ENCODE measurements around the gene PRPF6. TPM values are rescaled to one million over a fixed set of nuclear protein-coding genes. Genes with fewer than 3 reads are reported as not detected.

The PRPF6 gene
- total and polyA plus RNA-seq, 2 of the 13 experiments (the other 11 are each of a cell fraction or from before 2014, with no cell fraction given), result 63.7 to 101 TPM

DNA sequence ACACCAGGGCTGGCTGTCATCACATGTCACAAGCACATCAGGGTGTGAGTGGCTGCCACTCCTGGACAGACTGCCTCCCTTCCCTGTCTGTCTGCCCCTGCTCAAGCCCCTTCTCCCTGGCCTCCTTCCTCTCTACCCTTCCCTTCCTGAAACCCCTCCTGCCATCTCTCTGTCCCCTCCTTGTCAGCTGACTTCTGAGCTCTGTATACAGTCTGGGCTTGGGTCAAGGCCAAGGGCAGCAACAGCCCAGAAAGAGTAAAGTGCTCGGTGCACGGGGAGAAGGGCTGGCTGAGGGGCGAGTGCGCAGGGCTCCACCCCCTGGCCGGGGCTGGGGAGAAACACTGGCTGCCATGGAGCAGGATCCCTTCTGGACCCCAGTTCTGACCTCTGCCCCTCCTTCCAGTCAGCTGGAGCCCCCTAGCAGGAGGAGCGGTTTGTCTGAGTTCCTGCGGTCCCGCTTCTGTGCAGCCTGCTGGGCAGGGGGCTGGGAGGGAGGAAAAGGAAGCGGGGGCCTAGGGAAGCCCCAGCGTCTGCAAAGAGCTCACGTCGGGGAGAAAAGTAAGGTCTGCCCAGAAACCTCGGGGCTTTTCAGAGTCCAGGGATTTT lies 101.3 kb downstream of the PRPF6 start (continued):
- TF ChIP-seq, protein P1, sequence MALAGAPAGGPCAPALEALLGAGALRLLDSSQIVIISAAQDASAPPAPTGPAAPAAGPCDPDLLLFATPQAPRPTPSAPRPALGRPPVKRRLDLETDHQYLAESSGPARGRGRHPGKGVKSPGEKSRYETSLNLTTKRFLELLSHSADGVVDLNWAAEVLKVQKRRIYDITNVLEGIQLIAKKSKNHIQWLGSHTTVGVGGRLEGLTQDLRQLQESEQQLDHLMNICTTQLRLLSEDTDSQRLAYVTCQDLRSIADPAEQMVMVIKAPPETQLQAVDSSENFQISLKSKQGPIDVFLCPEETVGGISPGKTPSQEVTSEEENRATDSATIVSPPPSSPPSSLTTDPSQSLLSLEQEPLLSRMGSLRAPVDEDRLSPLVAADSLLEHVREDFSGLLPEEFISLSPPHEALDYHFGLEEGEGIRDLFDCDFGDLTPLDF (CRISPR knock-in tag; IDR thresholded peaks at IDR 0.05), result no peak
- TF ChIP-seq, protein P2, sequence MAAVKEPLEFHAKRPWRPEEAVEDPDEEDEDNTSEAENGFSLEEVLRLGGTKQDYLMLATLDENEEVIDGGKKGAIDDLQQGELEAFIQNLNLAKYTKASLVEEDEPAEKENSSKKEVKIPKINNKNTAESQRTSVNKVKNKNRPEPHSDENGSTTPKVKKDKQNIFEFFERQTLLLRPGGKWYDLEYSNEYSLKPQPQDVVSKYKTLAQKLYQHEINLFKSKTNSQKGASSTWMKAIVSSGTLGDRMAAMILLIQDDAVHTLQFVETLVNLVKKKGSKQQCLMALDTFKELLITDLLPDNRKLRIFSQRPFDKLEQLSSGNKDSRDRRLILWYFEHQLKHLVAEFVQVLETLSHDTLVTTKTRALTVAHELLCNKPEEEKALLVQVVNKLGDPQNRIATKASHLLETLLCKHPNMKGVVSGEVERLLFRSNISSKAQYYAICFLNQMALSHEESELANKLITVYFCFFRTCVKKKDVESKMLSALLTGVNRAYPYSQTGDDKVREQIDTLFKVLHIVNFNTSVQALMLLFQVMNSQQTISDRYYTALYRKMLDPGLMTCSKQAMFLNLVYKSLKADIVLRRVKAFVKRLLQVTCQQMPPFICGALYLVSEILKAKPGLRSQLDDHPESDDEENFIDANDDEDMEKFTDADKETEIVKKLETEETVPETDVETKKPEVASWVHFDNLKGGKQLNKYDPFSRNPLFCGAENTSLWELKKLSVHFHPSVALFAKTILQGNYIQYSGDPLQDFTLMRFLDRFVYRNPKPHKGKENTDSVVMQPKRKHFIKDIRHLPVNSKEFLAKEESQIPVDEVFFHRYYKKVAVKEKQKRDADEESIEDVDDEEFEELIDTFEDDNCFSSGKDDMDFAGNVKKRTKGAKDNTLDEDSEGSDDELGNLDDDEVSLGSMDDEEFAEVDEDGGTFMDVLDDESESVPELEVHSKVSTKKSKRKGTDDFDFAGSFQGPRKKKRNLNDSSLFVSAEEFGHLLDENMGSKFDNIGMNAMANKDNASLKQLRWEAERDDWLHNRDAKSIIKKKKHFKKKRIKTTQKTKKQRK (IDR thresholded peaks at IDR 0.05; ENCODE audit: low read length), result no peak
- TF ChIP-seq SMYD3 (CRISPR knock-in tag; IDR thresholded peaks at IDR 0.05) (no peak), ISL2 (CRISPR knock-in tag; IDR thresholded peaks at IDR 0.05) (no peak), TAF1 (CRISPR knock-in tag; IDR thresholded peaks at IDR 0.05) (peak; percentile 34; the same call in 1 of the 2 replicates), ZNF761 (CRISPR knock-in tag; conservative IDR thresholded peaks at IDR 0.05) (0 out of 2 replicates have a peak, but pooled peaks have one; percentile 30), ZNF329 (CRISPR knock-in tag; IDR thresholded peaks at IDR 0.05; ENCODE audit: low read depth) (no peak), DMAP1 (CRISPR knock-in tag; IDR thresholded peaks at IDR 0.05) (0 out of 2 replicates have a peak, but pooled peaks have one; percentile 16), NFKBIZ (CRISPR knock-in tag; IDR thresholded peaks at IDR 0.05) (0 out of 2 replicates have a peak, but pooled peaks have one; percentile 31), XRCC5 (optimal IDR thresholded peaks at IDR 0.05; ENCODE audit: low read length) (no peak), PBX3 (CRISPR knock-in tag; IDR thresholded peaks at IDR 0.05; ENCODE audit: borderline replicate concordance) (no peak), ZNF75D (CRISPR knock-in tag; IDR thresholded peaks at IDR 0.05; ENCODE audit: borderline replicate concordance) (no peak), SOX5 (CRISPR knock-in tag; IDR thresholded peaks at IDR 0.05; ENCODE audit: borderline replicate concordance) (peak; percentile 47), ONECUT2 (CRISPR knock-in tag; IDR thresholded peaks at IDR 0.05) (no peak), UBTF (CRISPR knock-in tag; IDR thresholded peaks at IDR 0.05) (0 out of 2 replicates have a peak, but pooled peaks have one; percentile 6), NR2F6 (IDR thresholded peaks at IDR 0.05) (peak; percentile 93), NR2F6 (CRISPR knock-in tag; IDR thresholded peaks at IDR 0.05) (peak; percentile 96), BHLHE40 (IDR thresholded peaks at IDR 0.05; ENCODE audit: low read length) (0 out of 2 replicates have a peak, but pooled peaks have one; percentile 45), KLF6 (CRISPR knock-in tag; IDR thresholded peaks at IDR 0.05) (peak; percentile 34; the same call in 1 of the 2 replicates), SPEN (CRISPR knock-in tag; IDR thresholded peaks at IDR 0.05; ENCODE audit: low read depth) (no peak), RCOR2 (CRISPR knock-in tag; IDR thresholded peaks at IDR 0.05) (0 out of 2 replicates have a peak, but pooled peaks have one; percentile 38)
- TF ChIP-seq, protein P3, sequence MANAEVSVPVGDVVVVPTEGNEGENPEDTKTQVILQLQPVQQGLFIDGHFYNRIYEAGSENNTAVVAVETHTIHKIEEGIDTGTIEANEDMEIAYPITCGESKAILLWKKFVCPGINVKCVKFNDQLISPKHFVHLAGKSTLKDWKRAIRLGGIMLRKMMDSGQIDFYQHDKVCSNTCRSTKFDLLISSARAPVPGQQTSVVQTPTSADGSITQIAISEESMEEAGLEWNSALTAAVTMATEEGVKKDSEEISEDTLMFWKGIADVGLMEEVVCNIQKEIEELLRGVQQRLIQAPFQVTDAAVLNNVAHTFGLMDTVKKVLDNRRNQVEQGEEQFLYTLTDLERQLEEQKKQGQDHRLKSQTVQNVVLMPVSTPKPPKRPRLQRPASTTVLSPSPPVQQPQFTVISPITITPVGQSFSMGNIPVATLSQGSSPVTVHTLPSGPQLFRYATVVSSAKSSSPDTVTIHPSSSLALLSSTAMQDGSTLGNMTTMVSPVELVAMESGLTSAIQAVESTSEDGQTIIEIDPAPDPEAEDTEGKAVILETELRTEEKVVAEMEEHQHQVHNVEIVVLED (CRISPR knock-in tag; IDR thresholded peaks at IDR 0.05; ENCODE audit: borderline replicate concordance), result no peak

Data from HepG2 (cell line).